Muscle of leg (tissue), 11 donors: ENCODE results near the gene GRIP1. TPM values are rescaled to one million over a fixed set of nuclear protein-coding genes. Genes with fewer than 3 reads are reported as not detected.

ENCODE experiments used
- DNase-seq: peaks from one replicate; pipeline ENCODE4 v3.0.0; 2013
- H3K27ac ChIP-seq: one replicate; pipeline ENCODE4 v1.5.1; 2013; ENCODE audit warnings: mild to moderate bottlenecking, low read length, control low read depth
- H3K27me3 ChIP-seq: one replicate; pipeline ENCODE4 v1.6.1; 2013; ENCODE audit warnings: low read length; ENCODE audit not compliant: control insufficient read depth, insufficient read depth
- H3K36me3 ChIP-seq: one replicate; pipeline ENCODE4 v1.6.1; 2013; ENCODE audit warnings: low read length; ENCODE audit not compliant: control insufficient read depth, insufficient read depth
- H3K4me1 ChIP-seq: one replicate; pipeline ENCODE4 v1.6.1; 2013; ENCODE audit warnings: low read length; ENCODE audit not compliant: control insufficient read depth, insufficient read depth
- H3K4me3 ChIP-seq: one replicate; pipeline ENCODE4 v1.5.1; 2013; ENCODE audit warnings: low read length, control low read depth
- H3K9me3 ChIP-seq: replicated peaks from 2 replicates; pipeline ENCODE4 v1.6.1; 2013; ENCODE audit warnings: low read depth, low read length; ENCODE audit not compliant: control insufficient read depth
- WGBS: methylation state at CpG from one replicate; pipeline ENCODE4 v1.1.5; 2013; ENCODE audit warnings: missing lambda C conversion rate; ENCODE audit not compliant: insufficient coverage; 5-methylcytosine and 5-hydroxymethylcytosine counted together
- polyA plus RNA-seq, 8 donors: library from polyadenylated mRNA; unstranded; fragments of 120-200 nt; gene quantifications; one replicate each; pipeline versions ENCODE4 v1.2.1 to v1.2.3, GENCODE V29; 2013; ENCODE audit warnings: inconsistent platforms in 1 of 8, low replicate concordance in 1 of 8; ENCODE audit not compliant: insufficient read length in 8 of 8, insufficient read depth in 1 of 8
- total RNA-seq: library from RNA; stranded (reverse); fragments of 120-200 nt; gene quantifications from one replicate; pipeline ENCODE4 v1.2.4, GENCODE V29; 2013

GRIP1 gene
- total and polyA plus RNA-seq, 9 donors: 0.59 to 3.8 (median 1.2) TPM

DNA sequence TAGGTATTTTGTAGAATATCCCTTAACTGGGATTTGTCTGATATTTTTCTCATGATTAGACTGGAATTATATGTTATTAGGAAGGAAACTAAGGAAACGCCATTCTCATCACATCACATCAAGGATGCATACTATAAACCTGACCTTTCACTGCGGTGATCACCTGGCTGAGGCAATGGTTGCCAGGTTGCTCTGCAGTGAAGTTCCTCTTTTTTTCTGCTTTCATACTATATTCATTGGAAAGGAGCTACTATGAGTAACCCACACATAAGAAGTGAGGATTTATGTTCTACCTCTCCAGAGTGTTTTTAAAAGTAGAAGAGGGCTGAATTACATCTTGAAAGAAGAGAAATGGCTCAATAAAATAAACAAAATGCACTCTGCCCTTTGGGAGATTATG, 31.0 kb upstream of the GRIP1 start:
- Histone ChIP-seq H3K4me1 (no peaks in the 10 kb centered on the region), H3K4me3 (no peak overlapping the region), H3K27me3 (no peaks in the 10 kb centered on the region), H3K27ac (no peak overlapping the region), H3K9me3 (no peaks in the 10 kb centered on the region), H3K36me3 (no peaks in the 10 kb centered on the region)
- no CpG with 5 or more reads among the region's 2 CpGs for WGBS
- no peak for DNase-seq

DNA sequence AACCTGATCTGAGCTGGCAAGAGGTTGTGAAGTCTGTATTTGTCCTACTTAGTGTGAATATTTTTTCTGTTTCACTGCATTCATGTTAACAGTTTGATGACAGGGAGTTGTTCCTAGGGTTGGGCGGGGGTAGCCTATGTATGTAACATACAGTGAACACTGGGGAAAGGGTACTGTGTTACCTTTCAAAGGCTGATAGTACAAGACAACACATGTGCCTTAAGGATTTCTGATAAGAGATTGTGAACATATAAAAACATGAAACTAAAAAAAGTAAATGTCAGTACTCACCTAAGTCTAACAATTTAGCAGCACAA, 30.5 kb upstream of the GRIP1 start:
- no peaks in the 10 kb centered on the region for H3K27me3 ChIP-seq
- no peaks in the 10 kb centered on the region for H3K36me3 ChIP-seq
- WGBS: 86% methylated on average over 1 of the region's 1 CpG
- no peak for DNase-seq
- no peaks in the 10 kb centered on the region for H3K9me3 ChIP-seq
- H3K27ac ChIP-seq: no peak overlapping the region
- H3K4me3 ChIP-seq: no peak overlapping the region
- no peaks in the 10 kb centered on the region for H3K4me1 ChIP-seq

DNA sequence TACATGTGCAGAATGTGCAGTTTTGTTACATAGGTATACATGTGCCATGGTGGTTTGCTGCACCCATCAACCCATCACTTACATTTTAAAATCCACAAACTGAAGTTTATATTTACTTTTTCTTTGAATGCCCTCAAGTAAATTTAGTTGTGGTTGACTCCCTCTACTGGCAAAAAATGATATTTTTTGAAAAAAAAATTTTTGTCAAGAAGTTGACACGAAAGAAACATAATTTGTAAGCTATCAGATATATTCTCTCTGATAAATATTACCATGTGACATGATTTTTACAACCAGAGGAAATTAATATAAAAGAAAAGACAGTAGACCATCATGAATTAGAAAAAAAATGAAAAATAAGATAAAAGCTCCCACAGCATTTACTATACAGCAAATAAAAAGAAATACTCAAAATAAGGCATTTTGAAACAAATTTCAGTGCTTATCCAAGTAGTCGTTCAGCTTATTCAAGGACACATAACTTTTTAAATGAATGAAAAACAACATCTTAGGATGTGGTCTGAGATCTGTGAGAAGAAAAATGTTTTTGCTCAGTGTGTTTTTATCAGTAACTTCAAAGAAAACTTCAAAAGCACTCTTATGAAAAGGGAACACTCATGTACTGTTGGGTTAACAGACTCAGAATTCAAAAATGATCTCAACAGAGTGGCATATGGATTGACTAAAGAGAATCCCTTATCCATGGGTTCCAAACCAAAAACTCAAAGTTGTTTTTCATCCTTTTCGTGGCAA, 30.0 kb upstream of the GRIP1 start:
- Histone ChIP-seq H3K36me3 (no peaks in the 10 kb centered on the region), H3K4me3 (no peak overlapping the region), H3K27ac (no peak overlapping the region), H3K9me3 (no peaks in the 10 kb centered on the region), H3K27me3 (no peaks in the 10 kb centered on the region), H3K4me1 (no peaks in the 10 kb centered on the region)
- peak; percentile 27 for DNase-seq
- WGBS: no CpG with 5 or more reads among the region's 3 CpGs

DNA sequence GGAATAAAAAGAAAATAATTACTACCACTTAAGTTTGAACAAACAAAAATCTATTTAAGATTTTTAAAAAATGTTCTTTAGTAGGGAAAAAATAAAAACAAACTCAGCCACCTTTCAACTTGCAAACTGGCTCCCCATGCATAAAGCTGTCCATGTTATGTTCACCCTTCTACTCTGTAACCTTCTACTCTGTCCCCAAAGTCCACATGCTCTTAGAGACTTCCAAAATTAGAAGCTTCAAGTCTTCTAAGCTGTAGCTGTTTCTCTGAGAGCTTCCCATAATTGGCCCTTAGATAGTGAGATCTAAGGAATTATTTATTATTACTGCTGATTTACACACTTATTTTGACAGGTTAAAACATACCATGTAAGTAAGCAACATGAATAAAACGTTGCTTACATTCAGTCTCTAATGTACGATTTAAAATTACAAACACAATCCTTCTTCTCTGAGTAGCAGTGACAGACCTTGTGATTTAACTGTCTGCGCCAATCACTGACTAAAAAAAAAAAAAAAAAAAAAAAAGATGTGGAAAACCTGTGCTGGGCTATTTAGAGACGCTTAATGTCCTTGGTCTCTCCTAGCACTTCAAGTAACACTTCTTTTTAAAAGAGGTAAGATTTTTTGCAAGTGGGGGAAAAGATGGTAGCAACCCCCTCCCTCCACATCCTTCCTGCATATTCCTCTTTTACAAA, 28.3 kb upstream of the GRIP1 start:
- H3K27me3 ChIP-seq: no peaks in the 10 kb centered on the region
- DNase-seq: no peak
- H3K4me1 ChIP-seq: no peaks in the 10 kb centered on the region
- no peaks in the 10 kb centered on the region for H3K9me3 ChIP-seq
- H3K36me3 ChIP-seq: no peaks in the 10 kb centered on the region
- no peak overlapping the region for H3K4me3 ChIP-seq
- H3K27ac ChIP-seq: no peak overlapping the region
- no CpG with 5 or more reads among the region's 4 CpGs for WGBS

DNA sequence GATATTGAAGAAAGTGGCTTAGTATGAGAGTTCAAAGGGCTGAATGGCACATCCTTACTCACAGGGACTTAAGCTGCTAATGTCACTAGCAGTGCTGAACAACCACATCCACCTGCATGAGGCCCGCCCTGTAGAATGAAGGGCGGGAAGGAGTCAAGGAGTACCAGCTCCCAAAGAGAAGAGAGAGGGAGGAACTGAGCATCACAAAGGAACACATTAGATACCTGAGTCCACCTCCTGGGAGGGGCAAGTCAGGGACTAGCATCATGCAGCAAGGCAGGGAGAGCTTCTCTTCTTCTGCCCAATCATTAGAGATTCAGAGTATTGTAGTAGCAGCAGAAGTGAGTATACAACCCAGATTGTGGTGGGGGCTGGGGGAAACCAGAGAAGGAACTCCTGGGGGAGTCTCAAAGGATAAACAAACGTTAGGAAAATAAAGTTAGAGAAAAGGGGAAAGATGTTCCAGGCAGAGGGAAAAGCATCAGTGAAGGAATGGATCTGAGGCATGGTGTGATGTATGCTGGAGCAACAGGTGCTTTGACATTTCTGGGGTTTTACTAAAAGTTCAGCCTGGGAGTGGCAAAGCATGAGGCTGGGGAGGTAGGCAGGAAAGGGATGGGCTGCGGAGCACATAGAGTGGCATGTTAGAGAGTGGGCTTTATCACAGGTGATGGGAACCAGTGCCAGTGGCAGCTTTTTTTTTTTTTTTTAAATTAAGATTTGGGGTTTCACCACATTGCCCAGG, 21.0 kb upstream of the GRIP1 start:
- Histone ChIP-seq H3K27me3 (no peaks in the 10 kb centered on the region), H3K4me1 (no peaks in the 10 kb centered on the region), H3K36me3 (no peaks in the 10 kb centered on the region), H3K4me3 (no peak overlapping the region), H3K27ac (no peak overlapping the region), H3K9me3 (no peaks in the 10 kb centered on the region)
- WGBS: 57% methylated on average over 3 of the region's 4 CpGs
- DNase-seq: no peak

DNA sequence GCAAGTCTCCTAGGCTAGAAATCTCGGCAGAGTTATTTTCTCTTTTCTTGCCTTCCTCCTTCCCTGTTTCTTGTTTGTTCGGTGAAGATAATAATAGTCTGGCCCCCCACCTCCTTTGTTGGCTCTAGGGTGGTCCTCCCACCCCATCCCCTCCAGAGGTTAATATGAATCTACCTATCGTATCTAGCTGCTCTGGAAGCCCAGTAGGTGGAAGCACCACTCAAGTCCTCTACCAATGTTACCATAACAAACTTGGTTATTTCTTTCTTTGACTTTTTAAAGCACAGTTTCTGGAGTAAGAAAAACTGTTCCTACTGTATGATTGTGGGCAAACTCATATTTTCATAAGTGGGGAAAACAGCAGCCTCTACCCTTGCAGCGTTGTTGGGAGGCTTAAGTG, 19.7 kb upstream of the GRIP1 start:
- 88% methylated on average over 3 of the region's 4 CpGs for WGBS
- Histone ChIP-seq H3K4me3 (no peak overlapping the region), H3K36me3 (no peaks in the 10 kb centered on the region), H3K9me3 (no peaks in the 10 kb centered on the region), H3K27me3 (no peaks in the 10 kb centered on the region), H3K27ac (no peak overlapping the region), H3K4me1 (no peaks in the 10 kb centered on the region)
- DNase-seq: no peak

DNA sequence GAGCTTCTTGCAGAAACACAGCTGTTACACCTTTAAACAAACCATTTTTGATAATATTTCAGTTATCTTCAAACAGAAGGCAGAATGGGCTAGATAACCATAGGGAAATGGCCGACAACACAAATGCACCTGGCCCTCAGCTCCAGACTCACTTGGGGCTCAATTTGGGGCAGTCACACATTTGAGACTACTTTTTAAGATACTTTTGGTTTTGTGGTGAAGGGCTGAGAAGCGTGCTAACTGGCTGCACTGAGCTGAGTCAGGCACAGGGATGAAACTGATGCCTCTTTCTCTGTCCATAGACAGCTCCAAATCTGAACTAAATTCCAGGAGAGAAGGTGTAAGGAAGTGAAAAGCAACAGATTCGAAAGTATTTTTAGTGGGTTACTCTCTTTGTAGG, 18.5 kb upstream of the GRIP1 start:
- no CpG with 5 or more reads among the region's 3 CpGs for WGBS
- Histone ChIP-seq H3K27me3 (no peaks in the 10 kb centered on the region), H3K4me3 (no peak overlapping the region), H3K4me1 (no peaks in the 10 kb centered on the region), H3K9me3 (no peaks in the 10 kb centered on the region), H3K36me3 (no peaks in the 10 kb centered on the region), H3K27ac (no peak overlapping the region)
- no peak for DNase-seq

DNA sequence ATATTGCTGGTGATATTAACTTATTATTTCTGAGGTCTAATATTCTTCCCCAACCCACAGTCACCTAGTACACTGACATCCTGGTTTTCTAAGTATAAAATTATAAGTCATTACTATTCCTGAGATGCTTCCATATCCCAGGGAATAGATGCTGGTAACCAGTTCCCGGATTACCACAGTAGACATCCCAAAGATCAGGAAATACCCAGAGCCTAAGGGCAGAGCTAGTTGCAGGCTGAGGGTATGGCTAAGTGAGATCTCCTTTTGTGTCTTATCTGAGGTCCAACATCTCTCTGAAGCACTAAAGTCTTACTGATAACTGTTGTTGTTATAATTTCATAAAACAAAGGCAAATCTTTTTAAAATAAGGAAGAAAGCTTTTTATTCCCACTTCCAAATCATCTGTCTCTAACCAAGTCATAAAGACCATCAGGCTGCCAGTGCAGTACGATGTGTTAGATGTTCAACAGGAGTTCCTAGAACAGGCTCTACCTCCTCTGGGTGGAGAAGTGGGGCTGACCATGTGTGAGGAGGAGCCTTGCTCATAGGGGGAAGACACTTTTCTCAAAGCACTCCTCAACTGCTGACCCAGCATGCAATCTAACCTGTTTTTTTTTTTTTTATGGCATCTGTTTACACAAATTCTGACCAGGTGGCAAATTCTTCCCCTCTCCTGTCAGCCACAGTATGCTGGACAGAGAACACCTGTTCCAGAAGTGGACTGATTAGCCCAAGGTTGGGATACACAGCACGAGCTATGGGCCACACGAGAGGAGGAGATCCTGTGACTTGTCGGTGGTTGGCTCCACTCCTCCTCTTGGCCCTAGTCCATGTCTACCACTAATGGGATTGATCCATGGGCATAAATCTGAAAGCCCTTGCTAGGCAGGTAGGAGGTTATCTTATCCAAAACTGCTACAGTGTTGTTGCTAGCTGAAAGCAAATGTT, 16.1 kb upstream of the GRIP1 start:
- H3K27me3 ChIP-seq: no peaks in the 10 kb centered on the region
- H3K27ac ChIP-seq: no peak overlapping the region
- H3K36me3 ChIP-seq: no peaks in the 10 kb centered on the region
- no peak for DNase-seq
- no peak overlapping the region for H3K4me3 ChIP-seq
- H3K9me3 ChIP-seq: no peaks in the 10 kb centered on the region
- WGBS: no CpG with 5 or more reads among the region's 5 CpGs
- H3K4me1 ChIP-seq: no peaks in the 10 kb centered on the region

DNA sequence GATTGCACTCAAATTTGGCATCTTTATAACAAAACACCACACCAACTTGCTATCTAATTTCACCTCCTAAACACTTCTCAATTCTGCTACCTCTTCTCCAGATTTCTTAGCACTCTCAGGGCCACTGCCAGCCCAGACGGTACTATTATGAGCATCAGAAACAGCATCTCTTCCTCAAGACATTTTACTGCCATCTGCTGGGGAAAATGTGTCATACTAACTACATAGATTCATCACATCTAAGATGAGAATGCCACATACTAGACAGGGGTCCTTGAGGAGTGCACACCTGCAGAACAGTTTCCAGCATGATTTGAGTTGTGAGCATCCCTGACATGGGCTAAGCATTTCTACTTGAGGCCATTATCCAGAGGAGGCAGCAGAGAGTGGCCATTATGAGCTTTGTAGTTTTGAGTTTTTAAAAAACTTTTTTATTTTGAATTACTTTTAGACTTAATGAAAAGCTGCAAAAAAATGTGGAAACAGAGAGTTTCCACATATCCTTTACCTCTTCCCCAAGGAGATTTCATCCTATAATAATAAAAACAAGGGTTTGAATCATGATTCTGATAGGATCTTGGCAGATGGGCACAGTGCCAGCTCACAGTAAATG, 15.1 kb upstream of the GRIP1 start:
- H3K9me3 ChIP-seq: no peaks in the 10 kb centered on the region
- no peak overlapping the region for H3K27ac ChIP-seq
- peak; percentile 86 for DNase-seq
- H3K27me3 ChIP-seq: no peaks in the 10 kb centered on the region
- no peaks in the 10 kb centered on the region for H3K36me3 ChIP-seq
- no peaks in the 10 kb centered on the region for H3K4me1 ChIP-seq
- no CpG with 5 or more reads among the region's 1 CpG for WGBS
- no peak overlapping the region for H3K4me3 ChIP-seq
